ENCODE results near the gene ATF7IP2. TPM values are rescaled to one million over a fixed set of nuclear protein-coding genes. Genes with fewer than 3 reads are reported as not detected.

ATF7IP2 gene
- total RNA-seq, 1 donor from 2014 or later: 80.7 TPM

- H3K36me3 Mint-ChIP-seq (ENCODE audit: insufficient read depth): peaks cover 35% of the 10 kb centered on the region
- DNase-seq (ENCODE audit: low spot score, unreplicated experiment): no peak
- H3K27ac Mint-ChIP-seq: peak overlapping the region; percentile 98
- TF ChIP-seq CTCF (IDR thresholded peaks at IDR 0.05; ENCODE audit: unreplicated experiment): no peak
- H3K9me3 Mint-ChIP-seq (ENCODE audit: low read depth): peaks cover 3% of the 10 kb centered on the region
- no peaks in the 10 kb centered on the region for H3K27me3 Mint-ChIP-seq
- H3K4me1 Mint-ChIP-seq (ENCODE audit: low read depth): peaks cover 13% of the 10 kb centered on the region
- H3K4me3 Mint-ChIP-seq (ENCODE audit: low read depth): peak overlapping the region; percentile 89
These were observed 1.3 kb downstream of the ATF7IP2 start for GRCh38 chr16:10387188-10387617.

- no peak for TF ChIP-seq CTCF (IDR thresholded peaks at IDR 0.05; ENCODE audit: unreplicated experiment)
- no peaks in the 10 kb centered on the region for H3K27me3 Mint-ChIP-seq
- H3K27ac Mint-ChIP-seq: no peak overlapping the region
- DNase-seq (ENCODE audit: low spot score, unreplicated experiment): no peak
- peaks cover 43% of the 10 kb centered on the region for H3K36me3 Mint-ChIP-seq (ENCODE audit: insufficient read depth)
- peak overlapping the region; percentile 35 for H3K4me3 Mint-ChIP-seq (ENCODE audit: low read depth)
- H3K4me1 Mint-ChIP-seq (ENCODE audit: low read depth): peaks cover 11% of the 10 kb centered on the region
- H3K9me3 Mint-ChIP-seq (ENCODE audit: low read depth): peaks cover 6% of the 10 kb centered on the region
These were observed 3.1 kb downstream of the ATF7IP2 start for GRCh38 chr16:10388988-10389387.

- Mint-ChIP-seq H3K4me3 (ENCODE audit: low read depth) (no peak overlapping the region), H3K27ac (no peak overlapping the region), H3K36me3 (ENCODE audit: insufficient read depth) (peaks cover 54% of the 10 kb centered on the region), H3K27me3 (no peaks in the 10 kb centered on the region), H3K4me1 (ENCODE audit: low read depth) (peaks cover 12% of the 10 kb centered on the region), H3K9me3 (ENCODE audit: low read depth) (peaks cover 18% of the 10 kb centered on the region)
- TF ChIP-seq CTCF (IDR thresholded peaks at IDR 0.05; ENCODE audit: unreplicated experiment): no peak
- DNase-seq (ENCODE audit: low spot score, unreplicated experiment): no peak
These were observed 4.5 kb downstream of the ATF7IP2 start for GRCh38 chr16:10390330-10390729.

GRCh38 chr16:10390867-10391266, 5.0 kb downstream of the ATF7IP2 start:
- no peak overlapping the region for H3K4me3 Mint-ChIP-seq (ENCODE audit: low read depth)
- peaks cover 56% of the 10 kb centered on the region for H3K36me3 Mint-ChIP-seq (ENCODE audit: insufficient read depth)
- peaks cover 12% of the 10 kb centered on the region for H3K4me1 Mint-ChIP-seq (ENCODE audit: low read depth)
- no peaks in the 10 kb centered on the region for H3K27me3 Mint-ChIP-seq
- H3K9me3 Mint-ChIP-seq (ENCODE audit: low read depth): peaks cover 20% of the 10 kb centered on the region
- DNase-seq (ENCODE audit: low spot score, unreplicated experiment): no peak
- no peak for TF ChIP-seq CTCF (IDR thresholded peaks at IDR 0.05; ENCODE audit: unreplicated experiment)
- no peak overlapping the region for H3K27ac Mint-ChIP-seq

GRCh38 chr16:10391339-10391738, 5.5 kb downstream of the ATF7IP2 start:
- TF ChIP-seq CTCF (IDR thresholded peaks at IDR 0.05; ENCODE audit: unreplicated experiment): no peak
- no peak overlapping the region for H3K27ac Mint-ChIP-seq
- no peak for DNase-seq (ENCODE audit: low spot score, unreplicated experiment)
- H3K36me3 Mint-ChIP-seq (ENCODE audit: insufficient read depth): peaks cover 59% of the 10 kb centered on the region
- H3K27me3 Mint-ChIP-seq: no peaks in the 10 kb centered on the region
- peaks cover 25% of the 10 kb centered on the region for H3K9me3 Mint-ChIP-seq (ENCODE audit: low read depth)
- peaks cover 12% of the 10 kb centered on the region for H3K4me1 Mint-ChIP-seq (ENCODE audit: low read depth)
- H3K4me3 Mint-ChIP-seq (ENCODE audit: low read depth): no peak overlapping the region
